ENCODE data around the gene SYT14. TPM values are rescaled to one million over a fixed set of nuclear protein-coding genes. Genes with fewer than 3 reads are reported as not detected.

Gene SYT14
- total RNA-seq, 1 experiment from 2014 or later = 10.3 TPM

- Histone ChIP-seq H3T11ph (ENCODE audit: low read length) (no peak overlapping the region), H3K27me3 (ENCODE audit: insufficient read depth, low read length) (no peaks in the 10 kb centered on the region), H3K79me1 (ENCODE audit: insufficient read depth, low read depth, low read length, poor library complexity, severe bottlenecking) (no peaks in the 10 kb centered on the region), H2BK12ac (ENCODE audit: insufficient read length, low read depth, low read length) (no peak overlapping the region), H2BK5ac (ENCODE audit: insufficient read length, low read length) (no peak overlapping the region), H2BK20ac (ENCODE audit: low read depth, low read length, poor library complexity, severe bottlenecking) (no peak overlapping the region), H3K23ac (ENCODE audit: insufficient read length, low read depth, low read length) (no peak overlapping the region), H4K5ac (ENCODE audit: insufficient read length, low read depth, low read length) (no peak overlapping the region), H4K20me1 (ENCODE audit: control insufficient read depth, insufficient read depth, insufficient read length) (no peaks in the 10 kb centered on the region), H3K23me2 (ENCODE audit: insufficient read length, low read depth, low read length, poor library complexity, severe bottlenecking) (no peaks in the 10 kb centered on the region), H2BK15ac (ENCODE audit: low read depth, low read length) (no peak overlapping the region), H3K4ac (ENCODE audit: low read depth, low read length) (no peak overlapping the region), H2AFZ (ENCODE audit: low read length) (no peak overlapping the region), H3K18ac (ENCODE audit: insufficient read length, low read depth, low read length) (no peak overlapping the region), H3K9ac (ENCODE audit: extremely low read depth, insufficient read length, low read length) (no peak overlapping the region), H3K27ac (ENCODE audit: insufficient read length, low read depth, low read length) (no peak overlapping the region), H4K91ac (ENCODE audit: insufficient read length, low read depth, low read length) (no peak overlapping the region), H3K9me3 (ENCODE audit: control insufficient read depth, low read depth, low read length) (no peaks in the 10 kb centered on the region), H2BK120ac (ENCODE audit: low read depth, low read length, poor library complexity, severe bottlenecking) (no peak overlapping the region), H2AK5ac (ENCODE audit: insufficient read length, low read length) (no peak overlapping the region), H3K79me2 (ENCODE audit: insufficient read depth, low read length) (no peaks in the 10 kb centered on the region), H3K56ac (ENCODE audit: insufficient read length, low read depth, low read length) (no peak overlapping the region), H3K14ac (ENCODE audit: insufficient read depth, low read length) (no peak overlapping the region; the same call in 1 of the 2 replicates), H3K4me1 (ENCODE audit: insufficient read depth, low read length) (no peaks in the 10 kb centered on the region), H4K8ac (replicated peaks; ENCODE audit: insufficient read length, low read depth, low read length) (no peak overlapping the region), H3K4me2 (ENCODE audit: insufficient read depth, insufficient read length, low read length) (no peak overlapping the region)
- no peak overlapping the region for H3K4me3 Mint-ChIP-seq
- no peak for DNase-seq
- no peaks in the 10 kb centered on the region for H3K27me3 Mint-ChIP-seq (ENCODE audit: low read depth)
- H3K9me3 Mint-ChIP-seq = peaks cover 9 to 14% of the 10 kb centered on the region in 2 experiments; a peak in 4 of 5 replicates
- WGBS (ENCODE audit: extremely low coverage, insufficient read length, low lambda C conversion rate) = no CpG with 5 or more reads among the region's 16 CpGs
- peak overlapping the region in 2 of 3 experiments; percentile 59 to 94; a peak in 4 of 7 replicates for H3K27ac Mint-ChIP-seq
- H3K36me3 Mint-ChIP-seq (ENCODE audit: insufficient read depth in 1 of 3, low read depth in 3 of 3) = peaks cover 13 to 22% (median 19%) of the 10 kb centered on the region in 3 experiments
- peaks cover 26 to 31% of the 10 kb centered on the region in 2 experiments for H3K4me1 Mint-ChIP-seq
- TF ChIP-seq, protein P1, sequence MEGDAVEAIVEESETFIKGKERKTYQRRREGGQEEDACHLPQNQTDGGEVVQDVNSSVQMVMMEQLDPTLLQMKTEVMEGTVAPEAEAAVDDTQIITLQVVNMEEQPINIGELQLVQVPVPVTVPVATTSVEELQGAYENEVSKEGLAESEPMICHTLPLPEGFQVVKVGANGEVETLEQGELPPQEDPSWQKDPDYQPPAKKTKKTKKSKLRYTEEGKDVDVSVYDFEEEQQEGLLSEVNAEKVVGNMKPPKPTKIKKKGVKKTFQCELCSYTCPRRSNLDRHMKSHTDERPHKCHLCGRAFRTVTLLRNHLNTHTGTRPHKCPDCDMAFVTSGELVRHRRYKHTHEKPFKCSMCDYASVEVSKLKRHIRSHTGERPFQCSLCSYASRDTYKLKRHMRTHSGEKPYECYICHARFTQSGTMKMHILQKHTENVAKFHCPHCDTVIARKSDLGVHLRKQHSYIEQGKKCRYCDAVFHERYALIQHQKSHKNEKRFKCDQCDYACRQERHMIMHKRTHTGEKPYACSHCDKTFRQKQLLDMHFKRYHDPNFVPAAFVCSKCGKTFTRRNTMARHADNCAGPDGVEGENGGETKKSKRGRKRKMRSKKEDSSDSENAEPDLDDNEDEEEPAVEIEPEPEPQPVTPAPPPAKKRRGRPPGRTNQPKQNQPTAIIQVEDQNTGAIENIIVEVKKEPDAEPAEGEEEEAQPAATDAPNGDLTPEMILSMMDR (conservative IDR thresholded peaks at IDR 0.05) = no peak
Measured at GRCh38 chr1:210074904-210075303, 136.9 kb downstream of the SYT14 start.
